ENCODE measurements around the gene IL17RC. TPM values are rescaled to one million over a fixed set of nuclear protein-coding genes. Genes with fewer than 3 reads are reported as not detected.
A peak's percentile ranks its signal among the peaks of the same experiment; 100 is the strongest.

The IL17RC gene
- total and polyA plus RNA-seq, 2 donors (not counting 3 experiments of a cell fraction or from before 2014, with no cell fraction given) = 18.7 to 19.9 TPM

- DNase-seq (ENCODE audit: low read depth, low spot score) (peak; percentile 96), FAIRE-seq (peak; percentile 98)
- intact Hi-C loops (cut with micrococcal nuclease) (loop anchor here (2.0 kb wide), 1 partner anchor 252 kb away; no protein-coding TSS in a partner anchor), dilution Hi-C loops (cut with MboI; ENCODE audit: extremely low pct_ligation_motif_present, low sequenced_read_pairs) (no loop called here)
- Histone ChIP-seq H3K36me3 (ENCODE audit: control insufficient read depth in 2 of 2, extremely low read depth in 1 of 2, insufficient read depth in 2 of 2, low read length in 2 of 2) (peaks cover 9 to 11% of the 10 kb centered on the region in 2 experiments), H3K27me3 (ENCODE audit: control insufficient read depth in 2 of 2, insufficient read depth in 2 of 2, low read length in 2 of 2) (no peaks in the 10 kb centered on the region), H3K4me2 (ENCODE audit: insufficient read depth, low read length) (peak overlapping the region; percentile 62), H3K27ac (ENCODE audit: insufficient read depth, low read depth, low read length) (peak overlapping the region; percentile 94), H3K79me2 (ENCODE audit: control insufficient read depth, insufficient read depth, low read length) (peaks cover 12% of the 10 kb centered on the region), H4K20me1 (replicated peaks; ENCODE audit: control insufficient read depth, extremely low read depth, insufficient read depth, low read length) (no peaks in the 10 kb centered on the region), H2AFZ (ENCODE audit: low read depth, low read length) (no peak overlapping the region), H3K9me1 (replicated peaks; ENCODE audit: control insufficient read depth, extremely low read depth, insufficient read depth, low read length) (no peaks in the 10 kb centered on the region), H3K9ac (replicated peaks; ENCODE audit: extremely low read depth, insufficient read depth, low read length) (peak overlapping the region; percentile 70), H3K9me3 (replicated peaks; ENCODE audit: control insufficient read depth, insufficient read depth, low read length) (no peaks in the 10 kb centered on the region), H3K4me1 (ENCODE audit: control insufficient read depth, extremely low read depth, insufficient read depth, low read length) (peaks cover 18% of the 10 kb centered on the region), H3K4me3 (replicated peaks in 1 of 3; ENCODE audit: insufficient read depth in 1 of 3, low read depth in 1 of 3, low read length in 3 of 3) (no peak overlapping the region)
- TF ChIP-seq FOS (IDR thresholded peaks at IDR 0.05; ENCODE audit: borderline replicate concordance, insufficient read depth, low read length) = peak; percentile 93
- TF ChIP-seq POLR2AphosphoS5 (IDR thresholded peaks at IDR 0.05; ENCODE audit: insufficient read depth, low read depth, low read length) = peak; percentile 81
- no peak for TF ChIP-seq GATA2 (IDR thresholded peaks at IDR 0.05; ENCODE audit: insufficient read depth, insufficient read length, low read depth, low read length)
- TF ChIP-seq POLR2A (IDR thresholded peaks at IDR 0.05; ENCODE audit: low read depth, low read length) = no peak
- no peak for TF ChIP-seq EZH2 (IDR thresholded peaks at IDR 0.05; ENCODE audit: borderline replicate concordance, low read depth, low read length, severe bottlenecking)
- TF ChIP-seq JUN (IDR thresholded peaks at IDR 0.05; ENCODE audit: borderline replicate concordance, insufficient read depth, insufficient read length, low read depth) = peak; percentile 91
- TF ChIP-seq MYC (IDR thresholded peaks at IDR 0.05; ENCODE audit: low read depth, low read length) = no peak
- TF ChIP-seq, protein P1, sequence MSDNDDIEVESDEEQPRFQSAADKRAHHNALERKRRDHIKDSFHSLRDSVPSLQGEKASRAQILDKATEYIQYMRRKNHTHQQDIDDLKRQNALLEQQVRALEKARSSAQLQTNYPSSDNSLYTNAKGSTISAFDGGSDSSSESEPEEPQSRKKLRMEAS (IDR thresholded peaks at IDR 0.05; ENCODE audit: insufficient read depth, insufficient read length) = no peak
- TF ChIP-seq, protein P2, sequence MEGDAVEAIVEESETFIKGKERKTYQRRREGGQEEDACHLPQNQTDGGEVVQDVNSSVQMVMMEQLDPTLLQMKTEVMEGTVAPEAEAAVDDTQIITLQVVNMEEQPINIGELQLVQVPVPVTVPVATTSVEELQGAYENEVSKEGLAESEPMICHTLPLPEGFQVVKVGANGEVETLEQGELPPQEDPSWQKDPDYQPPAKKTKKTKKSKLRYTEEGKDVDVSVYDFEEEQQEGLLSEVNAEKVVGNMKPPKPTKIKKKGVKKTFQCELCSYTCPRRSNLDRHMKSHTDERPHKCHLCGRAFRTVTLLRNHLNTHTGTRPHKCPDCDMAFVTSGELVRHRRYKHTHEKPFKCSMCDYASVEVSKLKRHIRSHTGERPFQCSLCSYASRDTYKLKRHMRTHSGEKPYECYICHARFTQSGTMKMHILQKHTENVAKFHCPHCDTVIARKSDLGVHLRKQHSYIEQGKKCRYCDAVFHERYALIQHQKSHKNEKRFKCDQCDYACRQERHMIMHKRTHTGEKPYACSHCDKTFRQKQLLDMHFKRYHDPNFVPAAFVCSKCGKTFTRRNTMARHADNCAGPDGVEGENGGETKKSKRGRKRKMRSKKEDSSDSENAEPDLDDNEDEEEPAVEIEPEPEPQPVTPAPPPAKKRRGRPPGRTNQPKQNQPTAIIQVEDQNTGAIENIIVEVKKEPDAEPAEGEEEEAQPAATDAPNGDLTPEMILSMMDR (IDR thresholded peaks at IDR 0.05; ENCODE audit: extremely low read depth in 1 of 2, insufficient read depth in 1 of 2, low read depth in 1 of 2, low read length in 2 of 2) = no peak
- CTCF ChIA-PET = interaction anchor here (0.9 to 2.0 kb wide), 7 partner anchors 10 to 46 kb away, joined by 3 to 17 read pairs (median 3); partner anchors contain the start of gene EMC3
- POLR2A ChIA-PET = interaction anchor here (0.7 to 1.3 kb wide), 3 partner anchors 10 to 215 kb away, joined by 5 read pairs; partner anchors contain the start of gene EMC3
- TSS peak; percentile 100 for BruUV-seq (replicated peaks)
Observed at GRCh38 chr3:9976721-9977709, 60.1 kb downstream of the IL17RC start.

All from endothelial cell of umbilical vein (primary cell).